GM23338 (cell line): ENCODE data around the gene ZSCAN5A.

ENCODE experiments used
- CREB1 ChIP-seq: fragments of 250-450 bp; sonication (Bioruptor Pico); IDR thresholded peaks from 2 replicates; pipeline ENCODE4 v1.5.0; 2020; ENCODE audit warnings: low read depth, mild to moderate bottlenecking, moderate library complexity
- EZH2 ChIP-seq: fragments of 200-600 bp; sonication (generic); IDR thresholded peaks from one replicate; pipeline ENCODE4 v1.8.0; 2017; ENCODE audit warnings: antibody characterized with exemption, mild to moderate bottlenecking, low read depth; ENCODE audit not compliant: unreplicated experiment
- EZH2phosphoT487 ChIP-seq: fragments of 200-600 bp; sonication (generic); IDR thresholded peaks from one replicate; pipeline ENCODE4 v1.8.1; 2018; ENCODE audit warnings: antibody characterized with exemption; ENCODE audit not compliant: unreplicated experiment
- JUNB ChIP-seq: IDR thresholded peaks from one replicate; pipeline ENCODE4 v1.6.1; 2016; ENCODE audit warnings: antibody characterized with exemption; ENCODE audit not compliant: unreplicated experiment
- NANOG ChIP-seq: IDR thresholded peaks from 2 replicates; pipeline ENCODE4 v1.6.1; 2016; ENCODE audit warnings: antibody characterized with exemption, borderline replicate concordance
- POLR2AphosphoS5 ChIP-seq: IDR thresholded peaks from 2 replicates; pipeline ENCODE4 v1.6.1; 2016; ENCODE audit warnings: antibody characterized with exemption, low read depth
- REST ChIP-seq: IDR thresholded peaks from one replicate; pipeline ENCODE4 v1.6.1; 2018; ENCODE audit warnings: antibody characterized with exemption; ENCODE audit not compliant: unreplicated experiment
- STAT1 ChIP-seq: IDR thresholded peaks from one replicate; pipeline ENCODE4 v1.6.1; 2016; ENCODE audit warnings: antibody characterized with exemption; ENCODE audit not compliant: unreplicated experiment
- ZNF114 ChIP-seq: fragments of 250-450 bp; sonication (Bioruptor Pico); IDR thresholded peaks from 2 replicates; pipeline ENCODE4 v1.5.0; 2020; ENCODE audit warnings: mild to moderate bottlenecking, moderate library complexity
- ZNF331 ChIP-seq: fragments of 250-450 bp; sonication (Bioruptor Pico); IDR thresholded peaks from 2 replicates; pipeline ENCODE4 v1.5.0; 2020; ENCODE audit warnings: low read depth, mild to moderate bottlenecking, moderate library complexity
- ZNF462 ChIP-seq: fragments of 250-450 bp; sonication (Bioruptor Pico); IDR thresholded peaks from 2 replicates; pipeline ENCODE4 v1.5.0; 2020; ENCODE audit warnings: mild to moderate bottlenecking, moderate library complexity
- TF ChIP-seq, protein P1 (sequence below), 2 experiments: fragments of 200-600 bp in 1 of 2; sonication (generic) in 1 of 2; conservative IDR thresholded peaks; 2 replicates each; pipeline versions ENCODE4 v1.5.1 to v1.6.1; 2016 to 2017; ENCODE audit warnings: antibody characterized with exemption in 2 of 2, low read depth in 2 of 2, mild to moderate bottlenecking in 2 of 2, moderate library complexity in 1 of 2
- TF ChIP-seq, protein P2 (sequence below): IDR thresholded peaks from 2 replicates; pipeline ENCODE4 v1.6.1; 2016; ENCODE audit warnings: antibody characterized with exemption

DNA sequence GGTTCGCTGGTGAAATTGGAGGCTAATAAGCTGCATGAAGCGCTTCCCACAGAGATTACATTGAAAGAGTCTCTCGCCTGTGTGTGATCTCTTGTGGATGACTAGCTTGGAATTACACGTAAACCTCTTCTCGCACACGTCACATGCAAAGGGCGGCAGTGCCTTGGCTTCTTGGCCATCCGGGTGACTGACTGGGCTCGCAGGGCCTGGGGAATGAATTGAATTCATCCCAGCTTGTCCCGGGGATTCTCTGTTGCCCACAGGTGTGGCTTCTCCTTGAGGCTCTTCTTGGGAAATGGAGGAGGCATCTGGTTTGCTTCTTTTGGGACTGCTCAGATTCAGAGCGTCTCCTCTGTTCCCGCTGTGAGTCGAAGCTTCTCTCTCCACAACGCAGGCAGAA lies 92.8 kb downstream of the ZSCAN5A start:
- TF ChIP-seq EZH2 (no peak), POLR2AphosphoS5 (no peak), NANOG (no peak), EZH2phosphoT487 (no peak), REST (no peak), CREB1 (CRISPR knock-in tag) (no peak), JUNB (no peak), ZNF331 (no peak), ZNF114 (no peak), STAT1 (no peak), ZNF462 (CRISPR knock-in tag) (no peak)
- TF ChIP-seq, protein P1, sequence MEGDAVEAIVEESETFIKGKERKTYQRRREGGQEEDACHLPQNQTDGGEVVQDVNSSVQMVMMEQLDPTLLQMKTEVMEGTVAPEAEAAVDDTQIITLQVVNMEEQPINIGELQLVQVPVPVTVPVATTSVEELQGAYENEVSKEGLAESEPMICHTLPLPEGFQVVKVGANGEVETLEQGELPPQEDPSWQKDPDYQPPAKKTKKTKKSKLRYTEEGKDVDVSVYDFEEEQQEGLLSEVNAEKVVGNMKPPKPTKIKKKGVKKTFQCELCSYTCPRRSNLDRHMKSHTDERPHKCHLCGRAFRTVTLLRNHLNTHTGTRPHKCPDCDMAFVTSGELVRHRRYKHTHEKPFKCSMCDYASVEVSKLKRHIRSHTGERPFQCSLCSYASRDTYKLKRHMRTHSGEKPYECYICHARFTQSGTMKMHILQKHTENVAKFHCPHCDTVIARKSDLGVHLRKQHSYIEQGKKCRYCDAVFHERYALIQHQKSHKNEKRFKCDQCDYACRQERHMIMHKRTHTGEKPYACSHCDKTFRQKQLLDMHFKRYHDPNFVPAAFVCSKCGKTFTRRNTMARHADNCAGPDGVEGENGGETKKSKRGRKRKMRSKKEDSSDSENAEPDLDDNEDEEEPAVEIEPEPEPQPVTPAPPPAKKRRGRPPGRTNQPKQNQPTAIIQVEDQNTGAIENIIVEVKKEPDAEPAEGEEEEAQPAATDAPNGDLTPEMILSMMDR (conservative IDR thresholded peaks at IDR 0.05; ENCODE audit: low read depth in 2 of 2) = no peak
- TF ChIP-seq, protein P2, sequence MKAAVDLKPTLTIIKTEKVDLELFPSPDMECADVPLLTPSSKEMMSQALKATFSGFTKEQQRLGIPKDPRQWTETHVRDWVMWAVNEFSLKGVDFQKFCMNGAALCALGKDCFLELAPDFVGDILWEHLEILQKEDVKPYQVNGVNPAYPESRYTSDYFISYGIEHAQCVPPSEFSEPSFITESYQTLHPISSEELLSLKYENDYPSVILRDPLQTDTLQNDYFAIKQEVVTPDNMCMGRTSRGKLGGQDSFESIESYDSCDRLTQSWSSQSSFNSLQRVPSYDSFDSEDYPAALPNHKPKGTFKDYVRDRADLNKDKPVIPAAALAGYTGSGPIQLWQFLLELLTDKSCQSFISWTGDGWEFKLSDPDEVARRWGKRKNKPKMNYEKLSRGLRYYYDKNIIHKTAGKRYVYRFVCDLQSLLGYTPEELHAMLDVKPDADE = no peak
